PC-3 (cell line): ENCODE data around the gene SPARC. TPM values are rescaled to one million over a fixed set of nuclear protein-coding genes. Genes with fewer than 3 reads are reported as not detected.

Source experiments
- ATAC-seq: fragments of 200-7000 bp; cut with Tn5 transposase; 2 replicates; pipeline ENCODE4 v1.9.1; 2020; ENCODE audit warnings: mild to moderate bottlenecking, moderate library complexity
- BruUV-seq: library from RNA; stranded (reverse); fragments of 400-500 nt; replicated peaks from 2 replicates; lab custom pipeline; 2021; lab: Mats Ljungman, UMichigan
- CTCF ChIA-PET: fragments of 300-600 bp; sonication (Branson Sonifier 250); formaldehyde crosslinking; loops from one replicate; lab custom pipeline; 2022; ENCODE audit warnings: antibody characterized with exemption; lab: Charles Lee
- POLR2A ChIA-PET: fragments of 300-600 bp; sonication (Branson Sonifier 250); formaldehyde crosslinking; loops from one replicate; lab custom pipeline; 2022; ENCODE audit warnings: antibody characterized with exemption; ENCODE audit not compliant: unreplicated experiment; lab: Charles Lee
- DNase-seq: peaks from one replicate; pipeline ENCODE4 v3.0.0-alpha.2; 2015
- H2AFZ ChIP-seq: fragments of 300-600 bp; sonication (generic); 2 replicates; pipeline ENCODE4 v1.6.0; 2016; ENCODE audit warnings: antibody characterized with exemption, low read length
- H3F3A ChIP-seq: fragments of 300-600 bp; sonication (generic); one replicate; pipeline ENCODE4 v1.6.0; 2017; ENCODE audit warnings: antibody characterized with exemption, low read length, control low read depth, mild to moderate bottlenecking; ENCODE audit not compliant: unreplicated experiment
- H3K27ac ChIP-seq: fragments of 300-600 bp; sonication (generic); 2 replicates; pipeline ENCODE4 v1.5.1; 2016; ENCODE audit warnings: mild to moderate bottlenecking, low read length
- H3K27me3 ChIP-seq: fragments of 300-600 bp; sonication (generic); 2 replicates; pipeline ENCODE4 v1.6.1; 2016; ENCODE audit warnings: low read length, mixed read lengths
- H3K36me3 ChIP-seq: fragments of 300-600 bp; sonication (generic); 2 replicates; pipeline ENCODE4 v1.6.1; 2016; ENCODE audit warnings: low read depth, mixed run types, low read length, mixed read lengths
- H3K4me1 ChIP-seq: fragments of 300-600 bp; sonication (generic); 2 replicates; pipeline ENCODE4 v1.5.1; 2016; ENCODE audit warnings: low read length; ENCODE audit not compliant: insufficient read depth
- H3K4me2 ChIP-seq: fragments of 300-600 bp; sonication (generic); 2 replicates; pipeline ENCODE4 v1.6.0; 2016; ENCODE audit warnings: low read length
- H3K4me3 ChIP-seq: fragments of 300-600 bp; sonication (generic); 2 replicates; pipeline ENCODE4 v1.5.1; 2016; ENCODE audit warnings: mild to moderate bottlenecking, low read length, mixed read lengths
- H3K79me2 ChIP-seq: fragments of 300-600 bp; sonication (generic); 2 replicates; pipeline ENCODE4 v1.6.1; 2017; ENCODE audit warnings: low read length, mixed read lengths
- H3K9ac ChIP-seq: fragments of 300-600 bp; sonication (generic); 2 replicates; pipeline ENCODE4 v1.6.0; 2016; ENCODE audit warnings: mild to moderate bottlenecking, low read length
- H3K9me2 ChIP-seq: fragments of 300-600 bp; sonication (generic); replicated peaks from 2 replicates; pipeline ENCODE4 v1.6.1; 2016; ENCODE audit warnings: mixed run types, low read length, mixed read lengths
- H3K9me3 ChIP-seq: fragments of 300-600 bp; sonication (generic); 2 replicates; pipeline ENCODE4 v1.6.1; 2016; ENCODE audit warnings: low read length, mixed read lengths
- H4K20me1 ChIP-seq: fragments of 300-600 bp; sonication (generic); 2 replicates; pipeline ENCODE4 v1.6.1; 2016; ENCODE audit warnings: low read length, mixed read lengths
- CTCF ChIP-seq: fragments of 300-600 bp; sonication (generic); conservative IDR thresholded peaks from 2 replicates; pipeline ENCODE4 v1.5.1; 2017; ENCODE audit warnings: antibody characterized with exemption, low read depth, mild to moderate bottlenecking, low read length
- EZH2 ChIP-seq: fragments of 300-600 bp; sonication (generic); IDR thresholded peaks from one replicate; pipeline ENCODE4 v1.6.1; 2017; ENCODE audit warnings: antibody characterized with exemption, mild to moderate bottlenecking, low read length; ENCODE audit not compliant: unreplicated experiment
- EZH2phosphoT487 ChIP-seq: fragments of 300-600 bp; sonication (generic); IDR thresholded peaks from 2 replicates; pipeline ENCODE4 v1.6.1; 2018; ENCODE audit warnings: mild to moderate bottlenecking, antibody characterized with exemption, low read length, borderline replicate concordance
- intact Hi-C: fragments of 100-400 bp; cut with micrococcal nuclease; formaldehyde crosslinking; loops from 2 replicates; pipeline ENCODE4 v1.9.0; 2023
- total RNA-seq: library from RNA; depleted of rRNA; stranded (reverse); fragments of >200 nt; gene quantifications from 2 replicates; pipeline ENCODE4 v1.2.3, GENCODE V29; 2014

Gene SPARC
- total RNA-seq, 1 experiment from 2014 or later: 2.7 TPM

GRCh38 chr5:151708126-151708525 lies 21.4 kb upstream of the SPARC start:
- Histone ChIP-seq H3K4me1 (no peaks in the 10 kb centered on the region), H3K79me2 (no peaks in the 10 kb centered on the region), H2AFZ (no peak overlapping the region), H3K4me3 (no peak overlapping the region), H3K9me3 (no peaks in the 10 kb centered on the region), H3K9me2 (no peaks in the 10 kb centered on the region), H3K27ac (no peak overlapping the region), H3F3A (no peaks in the 10 kb centered on the region), H3K36me3 (no peaks in the 10 kb centered on the region), H4K20me1 (no peaks in the 10 kb centered on the region), H3K4me2 (no peak overlapping the region), H3K27me3 (no peaks in the 10 kb centered on the region), H3K9ac (no peak overlapping the region)
- ATAC-seq (peak; percentile 71), DNase-seq (peak; percentile 23)
- TF ChIP-seq EZH2 (no peak), CTCF (no peak), EZH2phosphoT487 (no peak)
- intact Hi-C loops: no loop called here
- no TSS peak for BruUV-seq
- ChIA-PET POLR2A (no interaction called here), CTCF (no interaction called here)

- ChIA-PET POLR2A (no interaction called here), CTCF (no interaction called here)
- TSS peak; percentile 97 for BruUV-seq
- Histone ChIP-seq H3K9ac (no peak overlapping the region), H3K27me3 (no peaks in the 10 kb centered on the region), H3K27ac (no peak overlapping the region), H3K9me2 (no peaks in the 10 kb centered on the region), H4K20me1 (no peaks in the 10 kb centered on the region), H3K4me1 (no peaks in the 10 kb centered on the region), H3K4me2 (no peak overlapping the region), H3K4me3 (no peak overlapping the region), H3K36me3 (no peaks in the 10 kb centered on the region), H2AFZ (no peak overlapping the region), H3K9me3 (no peaks in the 10 kb centered on the region), H3F3A (no peaks in the 10 kb centered on the region), H3K79me2 (no peaks in the 10 kb centered on the region)
- DNase-seq (no peak), ATAC-seq (no peak)
- no peak for TF ChIP-seq EZH2
- no peak for TF ChIP-seq CTCF
- TF ChIP-seq EZH2phosphoT487: no peak
- intact Hi-C loops: loop anchor here (2.0 kb wide), 1 partner anchor 33 kb away; no protein-coding TSS in a partner anchor
These were observed 20.9 kb upstream of the SPARC start for GRCh38 chr5:151707567-151707966.

GRCh38 chr5:151706906-151707305 lies 20.2 kb upstream of the SPARC start:
- ChIA-PET POLR2A (no interaction called here), CTCF (no interaction called here)
- no peaks in the 10 kb centered on the region for H4K20me1 ChIP-seq
- TF ChIP-seq EZH2phosphoT487 (no peak), EZH2 (no peak), CTCF (no peak)
- H3K4me1 ChIP-seq: no peaks in the 10 kb centered on the region
- ATAC-seq (peak; percentile 71), DNase-seq (peak; percentile 74)
- no peaks in the 10 kb centered on the region for H3F3A ChIP-seq
- no peak overlapping the region for H3K4me3 ChIP-seq
- no peak overlapping the region for H3K4me2 ChIP-seq
- no peaks in the 10 kb centered on the region for H3K36me3 ChIP-seq
- H3K9ac ChIP-seq: no peak overlapping the region
- no peaks in the 10 kb centered on the region for H3K79me2 ChIP-seq
- no TSS peak for BruUV-seq
- H3K9me3 ChIP-seq: no peaks in the 10 kb centered on the region
- H2AFZ ChIP-seq: no peak overlapping the region
- H3K27ac ChIP-seq: no peak overlapping the region
- no peaks in the 10 kb centered on the region for H3K9me2 ChIP-seq
- no peaks in the 10 kb centered on the region for H3K27me3 ChIP-seq
- intact Hi-C loops: loop anchor here (2.0 kb wide), 1 partner anchor 34 kb away; no protein-coding TSS in a partner anchor
